GM19438 (cell line): ENCODE data around the gene GNAQ.
"Not testable (repeated sequence)": the region's sequence is repeated elsewhere in the genome, so short reads cannot be mapped to it uniquely, and the experiment has no call there.

Source experiments
- ATAC-seq: cut with Tn5 transposase; IDR thresholded peaks from one replicate; pipeline ENCODE4 v1.9.1; 2021; ENCODE audit warnings: low read depth; ENCODE audit not compliant: unreplicated experiment

Gene GNAQ

DNA sequence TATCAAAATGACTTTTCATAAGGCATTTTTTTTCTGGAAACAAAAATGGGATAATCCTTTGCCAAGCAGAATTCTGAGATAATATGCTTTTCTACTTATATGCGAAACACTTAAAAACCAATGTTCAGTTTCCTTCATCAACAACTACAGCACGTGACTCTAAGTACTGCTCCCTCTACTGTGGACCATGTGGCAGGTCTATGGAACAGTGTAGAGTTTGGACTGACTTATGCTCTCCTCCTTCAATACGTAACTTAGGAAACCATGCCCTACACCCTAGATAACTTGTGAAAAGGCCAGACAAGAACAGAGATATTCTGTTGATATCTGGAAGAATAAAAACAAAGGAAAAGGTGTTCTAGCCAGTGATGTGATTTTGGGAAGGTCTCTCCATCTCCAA lies 272.2 kb downstream of the GNAQ start:
- ATAC-seq, result no peak

GRCh38 chr9:77756449-77756848 lies 275.2 kb downstream of the GNAQ start:
- ATAC-seq, result no peak

GRCh38 chr9:77753180-77753579 lies 278.4 kb downstream of the GNAQ start:
- ATAC-seq, result no peak

DNA sequence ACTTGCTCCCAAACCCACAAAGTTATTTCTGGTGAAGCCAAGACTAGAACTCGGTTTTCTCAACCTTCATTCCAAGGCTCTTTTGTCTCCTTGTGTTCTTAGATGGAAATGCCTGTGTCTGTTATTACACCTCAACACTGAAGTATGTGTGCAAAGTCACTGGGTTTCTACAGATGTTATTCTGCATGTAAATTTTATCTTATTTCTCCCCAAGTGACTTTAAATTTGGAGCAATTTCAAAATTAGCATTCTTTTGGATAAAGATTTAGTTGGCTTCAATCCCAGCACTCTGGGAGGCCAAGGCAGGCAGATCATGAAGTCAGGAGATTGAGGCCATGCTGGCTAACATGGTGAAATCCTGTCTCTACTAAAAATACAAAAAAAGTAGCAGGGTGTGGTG lies 279.1 kb downstream of the GNAQ start:
- no peak for ATAC-seq

- ATAC-seq, result no peak
Observed at GRCh38 chr9:77751341-77752091, 280.1 kb downstream of the GNAQ start.

- no peak for ATAC-seq
Observed at GRCh38 chr9:77750981-77751340, 280.6 kb downstream of the GNAQ start.

- no peak for ATAC-seq
Observed at GRCh38 chr9:77750284-77750683, 281.3 kb downstream of the GNAQ start.

- ATAC-seq, result no peak
Observed at GRCh38 chr9:77748214-77748772, 283.3 kb downstream of the GNAQ start.

DNA sequence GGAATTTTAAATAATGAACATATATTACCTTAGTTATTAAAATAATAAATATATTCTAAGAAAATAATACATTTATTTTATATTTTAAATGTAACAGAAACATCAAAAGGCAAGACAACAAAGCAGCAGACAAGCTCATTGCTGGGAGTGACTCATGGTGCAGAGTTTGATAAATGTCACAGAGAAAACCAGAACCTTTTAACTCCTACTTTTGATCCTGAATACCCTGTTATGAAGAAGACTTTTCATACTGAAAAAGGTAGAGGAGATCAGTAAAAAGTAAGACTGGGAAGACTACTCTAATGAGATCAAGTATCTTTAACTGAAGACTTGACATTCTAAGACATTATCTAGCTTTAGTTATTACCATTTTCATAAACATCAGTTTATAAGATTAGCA lies 284.4 kb downstream of the GNAQ start:
- no peak for ATAC-seq

- no peak for ATAC-seq
Observed at GRCh38 chr9:77744841-77745430, 286.7 kb downstream of the GNAQ start.

DNA sequence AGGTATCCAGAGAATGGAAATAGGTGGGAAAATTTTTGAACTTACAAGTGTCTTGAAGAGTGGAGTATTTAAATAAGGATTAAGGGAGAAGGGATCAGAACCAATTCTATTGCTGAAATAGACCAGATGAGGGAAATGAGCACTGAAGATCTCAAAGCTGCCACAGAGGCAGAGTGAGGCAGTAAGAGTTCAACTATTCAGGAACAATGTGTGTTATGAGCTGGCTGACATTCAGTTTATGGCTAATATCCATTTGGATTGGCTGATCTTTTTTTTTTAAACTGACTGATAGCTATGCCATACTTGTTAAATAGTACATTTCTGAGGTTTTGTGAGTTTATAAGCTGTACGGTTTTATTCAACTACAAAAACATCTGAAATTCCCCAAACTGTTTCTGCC lies 288.2 kb downstream of the GNAQ start:
- ATAC-seq, result no peak

GRCh38 chr9:77738932-77739331 lies 292.7 kb downstream of the GNAQ start:
- ATAC-seq, result no peak

GRCh38 chr9:77735494-77735893 lies 296.1 kb downstream of the GNAQ start:
- no peak for ATAC-seq

- no peak for ATAC-seq
Observed at GRCh38 chr9:77731930-77732329, 299.7 kb downstream of the GNAQ start.

DNA sequence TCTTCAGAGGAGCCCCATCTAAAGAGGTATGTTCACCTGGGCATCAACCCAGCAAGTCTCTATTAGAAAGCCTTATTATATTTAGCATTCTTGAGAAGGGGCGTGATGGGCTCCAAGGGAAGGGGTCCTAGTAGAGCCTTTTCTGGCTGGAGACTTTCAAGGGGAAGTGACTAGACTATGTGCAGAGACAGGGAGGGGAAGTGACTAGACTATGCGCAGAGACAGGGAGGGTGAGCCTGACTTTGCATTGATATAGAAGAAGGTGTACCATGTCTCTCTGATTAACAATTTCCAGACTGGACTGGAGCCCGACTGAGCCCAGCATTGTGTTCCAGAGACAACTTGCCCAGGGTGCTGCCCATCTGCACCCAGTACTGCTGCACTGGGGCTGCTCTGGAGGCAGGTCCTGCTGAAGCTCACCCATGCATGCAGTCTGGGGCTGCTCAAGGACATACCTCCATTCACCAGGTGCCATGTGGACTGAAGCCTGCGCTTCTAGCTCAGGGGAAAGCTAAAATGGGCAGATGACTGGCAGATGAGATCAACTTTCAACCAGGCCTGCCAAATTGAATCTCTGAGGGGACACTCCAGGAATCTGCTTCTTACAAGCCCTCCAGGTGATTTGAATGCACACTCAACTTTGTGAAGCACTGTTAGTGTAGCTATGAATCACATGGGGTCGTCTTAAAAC lies 300.5 kb downstream of the GNAQ start:
- ATAC-seq, result no peak

DNA sequence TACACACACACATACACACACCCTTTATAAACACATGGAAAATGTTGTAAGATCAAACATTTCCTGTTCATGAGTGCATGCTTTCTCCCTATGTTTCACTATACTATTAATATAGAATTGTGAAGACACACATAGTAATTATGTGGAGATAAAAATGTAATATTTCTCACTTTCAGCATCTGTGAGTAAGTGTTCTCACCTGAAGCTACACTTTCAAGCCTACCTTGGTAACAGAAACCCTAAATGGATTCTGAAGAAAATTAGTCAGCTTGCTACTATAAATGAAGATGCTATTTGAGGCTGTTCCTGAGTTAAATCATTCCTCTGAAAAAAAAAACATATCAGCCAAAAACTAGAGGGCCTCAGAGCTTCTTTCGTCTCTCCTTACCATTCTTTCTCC lies 302.4 kb downstream of the GNAQ start:
- no peak for ATAC-seq

- no peak for ATAC-seq
Observed at GRCh38 chr9:77726814-77727213, 304.8 kb downstream of the GNAQ start.

DNA sequence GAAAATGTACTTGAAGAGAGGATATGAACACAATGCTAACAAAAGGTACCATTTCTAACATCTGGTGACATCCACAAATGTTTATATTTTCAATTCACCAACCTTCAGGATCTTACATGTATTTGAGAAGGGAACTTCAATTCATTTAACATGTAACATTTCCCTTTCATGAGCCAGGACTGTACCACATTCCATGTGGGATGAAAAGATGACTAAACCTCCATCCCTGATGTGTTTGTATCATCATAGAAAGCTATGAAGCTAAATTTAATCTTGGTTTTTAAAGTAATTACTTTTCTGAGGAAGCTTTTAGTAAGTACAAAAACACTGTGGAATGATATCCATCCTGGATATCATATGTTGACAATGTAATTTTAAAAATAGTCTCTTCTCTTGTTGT lies 305.3 kb downstream of the GNAQ start:
- ATAC-seq, result no peak

- no peak for ATAC-seq
Observed at GRCh38 chr9:77725820-77726219, 305.8 kb downstream of the GNAQ start.

GRCh38 chr9:77725046-77725694 lies 306.4 kb downstream of the GNAQ start:
- no peak for ATAC-seq

DNA sequence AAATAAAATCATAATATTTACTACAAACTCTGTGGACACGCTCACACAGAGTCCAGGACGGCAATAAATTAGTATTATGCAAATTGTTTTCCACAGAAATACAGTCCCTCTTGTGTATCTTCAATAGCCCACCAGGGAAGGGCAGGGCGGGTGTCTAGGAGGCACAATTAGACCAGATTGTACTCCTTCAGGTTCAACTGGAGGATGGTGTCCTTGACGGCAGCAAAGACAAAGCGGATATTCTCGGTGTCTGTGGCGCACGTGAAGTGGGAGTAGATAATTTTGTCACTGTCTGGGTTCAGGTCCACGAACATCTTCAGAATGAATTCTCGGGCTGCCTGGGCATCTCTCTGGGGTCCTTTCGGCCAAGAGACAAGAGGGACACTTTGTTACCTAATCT lies 310.5 kb downstream of the GNAQ start:
- not testable (repeated sequence) for ATAC-seq
